GM12873 (cell line): ENCODE measurements around the gene ANKRD10.

Experiments
- TF ChIP-seq, protein P1 (sequence below): IDR thresholded peaks from 2 replicates; pipeline ENCODE4 v1.5.1; 2012; ENCODE audit warnings: low read depth, mild to moderate bottlenecking, moderate library complexity, low read length, control low read depth; ENCODE audit not compliant: insufficient read depth; ENCODE audit errors: missing control alignments

Gene ANKRD10

DNA sequence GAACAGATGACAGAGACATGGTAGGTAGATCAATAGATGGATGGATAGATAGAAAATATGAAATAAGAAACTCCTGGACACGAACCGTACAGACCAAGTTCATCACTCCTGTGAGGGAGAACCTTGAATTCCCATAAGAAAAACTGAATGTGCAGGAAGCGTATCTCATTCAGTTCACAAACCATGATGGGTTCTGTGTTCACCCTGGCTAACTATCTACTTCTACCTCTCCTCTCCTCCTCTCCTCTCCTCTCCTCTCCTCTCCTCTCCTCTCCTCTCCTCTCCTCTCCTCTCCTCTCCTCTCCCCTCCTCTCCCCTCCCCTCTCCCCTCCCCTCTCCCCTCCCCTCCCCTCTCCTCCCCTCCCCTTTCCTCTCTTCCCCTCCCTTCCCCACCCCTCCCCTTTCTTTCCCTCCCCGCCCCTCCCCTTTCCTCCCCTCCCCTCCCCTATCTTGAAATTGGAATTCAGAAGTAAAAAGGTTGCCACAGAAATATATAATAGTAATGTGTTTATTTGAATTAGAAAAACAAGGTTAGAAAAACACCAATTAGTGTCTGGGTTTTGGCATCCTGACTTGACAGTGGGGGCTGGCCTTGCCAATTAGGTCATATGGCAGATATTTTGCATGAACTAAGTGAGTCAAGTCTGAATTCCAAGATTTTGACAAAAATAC lies 75.9 kb downstream of the ANKRD10 start:
- TF ChIP-seq, protein P1, sequence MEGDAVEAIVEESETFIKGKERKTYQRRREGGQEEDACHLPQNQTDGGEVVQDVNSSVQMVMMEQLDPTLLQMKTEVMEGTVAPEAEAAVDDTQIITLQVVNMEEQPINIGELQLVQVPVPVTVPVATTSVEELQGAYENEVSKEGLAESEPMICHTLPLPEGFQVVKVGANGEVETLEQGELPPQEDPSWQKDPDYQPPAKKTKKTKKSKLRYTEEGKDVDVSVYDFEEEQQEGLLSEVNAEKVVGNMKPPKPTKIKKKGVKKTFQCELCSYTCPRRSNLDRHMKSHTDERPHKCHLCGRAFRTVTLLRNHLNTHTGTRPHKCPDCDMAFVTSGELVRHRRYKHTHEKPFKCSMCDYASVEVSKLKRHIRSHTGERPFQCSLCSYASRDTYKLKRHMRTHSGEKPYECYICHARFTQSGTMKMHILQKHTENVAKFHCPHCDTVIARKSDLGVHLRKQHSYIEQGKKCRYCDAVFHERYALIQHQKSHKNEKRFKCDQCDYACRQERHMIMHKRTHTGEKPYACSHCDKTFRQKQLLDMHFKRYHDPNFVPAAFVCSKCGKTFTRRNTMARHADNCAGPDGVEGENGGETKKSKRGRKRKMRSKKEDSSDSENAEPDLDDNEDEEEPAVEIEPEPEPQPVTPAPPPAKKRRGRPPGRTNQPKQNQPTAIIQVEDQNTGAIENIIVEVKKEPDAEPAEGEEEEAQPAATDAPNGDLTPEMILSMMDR = no peak

DNA sequence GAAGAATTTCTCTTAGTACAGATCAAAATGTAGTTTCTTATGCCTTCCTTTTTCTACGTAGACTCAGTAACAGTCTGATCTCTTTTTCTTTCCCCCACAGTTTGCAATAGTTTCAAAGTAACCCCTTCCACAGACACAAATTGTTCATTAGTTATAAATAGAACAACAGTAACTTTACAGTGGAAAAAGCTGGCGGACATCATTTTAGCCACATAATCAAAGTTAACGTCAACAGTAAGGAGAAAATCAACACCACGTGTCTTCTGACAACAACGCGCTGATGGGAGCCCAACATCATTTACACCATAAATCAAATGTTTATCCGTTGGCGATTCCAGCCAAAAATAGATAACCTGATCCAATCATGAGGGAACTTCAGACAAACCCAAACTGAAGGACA lies 76.8 kb downstream of the ANKRD10 start:
- TF ChIP-seq, protein P1 = no peak

DNA sequence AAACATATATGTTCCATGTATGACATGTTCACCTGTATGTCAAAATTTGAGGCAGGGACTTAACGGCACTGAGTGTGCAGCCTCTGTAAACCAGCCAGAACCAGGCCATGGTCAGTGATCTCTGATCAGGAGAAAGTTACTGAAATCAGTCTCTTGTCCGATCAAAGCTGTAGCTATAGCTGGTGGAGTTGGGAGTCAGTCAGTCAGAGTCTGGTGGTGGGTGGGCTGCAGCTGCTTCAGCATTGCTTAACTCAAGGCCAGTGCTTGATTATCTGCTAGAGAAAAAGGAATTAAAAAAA lies 78.3 kb downstream of the ANKRD10 start:
- TF ChIP-seq, protein P1 = no peak

DNA sequence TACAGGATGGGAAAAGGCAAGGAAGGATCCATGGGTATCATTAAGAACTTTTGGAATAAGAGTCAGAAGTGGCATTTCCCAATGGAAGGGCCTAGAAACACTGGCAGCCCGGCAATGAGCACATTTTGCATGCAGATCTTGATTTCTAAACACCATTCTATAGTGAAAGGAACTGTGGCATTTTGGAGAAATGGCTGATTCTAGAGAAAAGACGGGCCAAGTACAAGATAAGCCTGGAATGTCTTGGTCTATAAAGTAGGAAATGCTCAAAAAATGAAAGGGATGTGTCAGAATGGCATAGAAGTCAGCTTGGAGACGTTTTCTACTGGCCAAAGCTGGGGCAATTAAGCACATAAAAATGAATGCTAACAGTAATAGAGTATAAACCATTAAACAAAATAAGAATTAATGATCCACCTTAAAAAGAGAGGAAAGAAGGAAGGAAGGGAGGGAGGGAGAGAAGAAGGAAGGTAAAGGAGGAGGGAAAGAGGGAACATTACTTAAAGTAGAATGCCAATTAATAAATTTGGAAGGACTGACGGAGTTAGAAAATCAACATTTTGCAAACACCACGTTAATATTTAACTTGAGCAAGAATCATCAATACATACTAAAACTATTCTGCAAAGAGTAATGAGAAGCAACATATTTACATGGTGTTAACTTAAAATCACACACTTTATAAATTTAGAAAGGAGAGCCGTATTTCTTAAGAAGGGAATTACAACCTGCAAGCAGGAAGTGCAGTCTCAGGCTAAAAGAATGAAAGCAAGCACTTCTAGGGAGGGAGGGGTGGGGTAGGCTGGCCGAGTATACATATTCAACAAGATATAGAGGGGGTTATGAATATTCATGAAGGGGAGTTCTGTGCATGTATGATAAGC lies 78.9 kb downstream of the ANKRD10 start:
- TF ChIP-seq, protein P1 = no peak

DNA sequence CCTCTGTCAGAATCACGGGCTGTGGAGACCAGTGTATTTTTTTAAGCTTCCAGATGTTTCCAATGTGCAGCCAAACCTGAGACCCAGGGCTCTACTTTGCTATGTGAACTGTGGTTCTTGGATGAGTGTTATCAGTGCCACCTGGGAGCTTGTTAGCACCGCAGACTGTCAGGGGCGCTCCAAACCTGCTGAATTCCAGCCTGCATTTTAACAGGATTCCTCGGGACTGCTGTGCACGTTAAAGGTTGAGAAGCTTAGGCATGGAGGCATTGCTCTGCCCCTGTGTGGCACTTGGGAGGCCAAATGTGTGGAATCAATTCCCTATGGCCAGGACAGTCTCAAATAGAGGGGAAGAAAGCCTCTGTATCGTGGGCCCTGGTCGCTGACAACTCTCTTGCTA lies 80.3 kb downstream of the ANKRD10 start:
- TF ChIP-seq, protein P1 = no peak

DNA sequence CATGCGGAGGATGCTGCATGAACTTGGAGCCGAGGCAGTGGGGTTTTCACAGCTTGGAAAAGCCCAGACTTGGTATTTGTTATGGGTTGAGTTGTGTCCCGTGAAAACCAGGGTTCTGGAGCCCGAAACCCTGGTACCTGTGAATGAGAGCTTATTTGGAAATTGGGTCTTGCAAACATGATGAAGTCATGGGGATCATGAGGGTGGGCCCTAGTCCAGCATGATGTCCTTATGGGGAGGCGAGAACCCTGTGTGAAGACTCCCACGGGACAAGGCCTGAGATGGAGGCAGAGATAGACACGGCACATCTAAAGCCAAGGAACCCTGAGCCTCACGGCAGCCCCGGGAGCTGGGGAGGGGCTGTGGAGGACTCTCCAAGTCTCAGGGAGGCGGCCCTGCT lies 82.3 kb downstream of the ANKRD10 start:
- TF ChIP-seq, protein P1 = no peak

DNA sequence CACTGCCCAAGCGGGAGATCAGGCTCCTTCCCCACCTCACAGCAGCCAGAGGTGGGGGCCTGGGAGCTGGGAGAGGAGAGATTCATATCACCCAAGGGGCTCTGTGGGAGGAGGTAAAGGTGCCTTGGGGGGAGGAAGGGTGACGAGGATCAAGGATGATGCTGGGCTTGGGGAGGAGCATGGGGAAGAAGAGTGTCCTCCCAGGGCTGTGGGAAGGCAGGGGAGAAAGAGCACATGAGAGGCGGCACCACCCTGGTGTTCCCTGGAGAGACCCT lies 82.7 kb downstream of the ANKRD10 start:
- TF ChIP-seq, protein P1 = no peak
